Skeletal muscle satellite cell (primary cell): ENCODE measurements around the gene MRPS27.
"Not testable (repeated sequence)": the region's sequence is repeated elsewhere in the genome, so short reads cannot be mapped to it uniquely, and the experiment has no call there.

Experiments
- H3K27me3 ChIP-seq: 2 replicates; pipeline ENCODE4 v1.7.0; 2013; ENCODE audit warnings: low read length; ENCODE audit not compliant: control insufficient read depth, insufficient read depth
- H3K36me3 ChIP-seq: 2 replicates; pipeline ENCODE4 v1.7.0; 2013; ENCODE audit warnings: mild to moderate bottlenecking, control low read depth, low read length; ENCODE audit not compliant: insufficient read depth
- H3K4me1 ChIP-seq: 2 replicates; pipeline ENCODE4 v1.7.0; 2013; ENCODE audit warnings: low read length; ENCODE audit not compliant: control insufficient read depth, insufficient read depth
- H3K4me2 ChIP-seq: 2 replicates; pipeline ENCODE4 v1.7.0; 2013; ENCODE audit warnings: mild to moderate bottlenecking, low read length
- H3K4me3 ChIP-seq: 2 replicates; pipeline ENCODE4 v1.7.0; 2013; ENCODE audit warnings: low read length
- H3K9ac ChIP-seq: 2 replicates; pipeline ENCODE4 v1.7.0; 2013; ENCODE audit warnings: mild to moderate bottlenecking, low read depth, low read length, moderate library complexity
- H3K9me3 ChIP-seq: replicated peaks from 2 replicates; pipeline ENCODE4 v1.7.0; 2013; ENCODE audit warnings: mild to moderate bottlenecking, control low read depth, low read length

Gene MRPS27

GRCh38 chr5:72300590-72301339 is 19.3 kb downstream of the MRPS27 start:
- Histone ChIP-seq H3K9ac (no peak overlapping the region), H3K27me3 (no peaks in the 10 kb centered on the region), H3K4me2 (no peak overlapping the region), H3K4me1 (peaks cover 13% of the 10 kb centered on the region), H3K4me3 (no peak overlapping the region), H3K9me3 (no peaks in the 10 kb centered on the region), H3K36me3 (peaks cover 26% of the 10 kb centered on the region)

- Histone ChIP-seq H3K4me1 (peaks cover 13% of the 10 kb centered on the region), H3K4me2 (no peak overlapping the region), H3K36me3 (peaks cover 39% of the 10 kb centered on the region), H3K9ac (no peak overlapping the region), H3K27me3 (no peaks in the 10 kb centered on the region), H3K4me3 (no peak overlapping the region), H3K9me3 (no peaks in the 10 kb centered on the region)
Observed at GRCh38 chr5:72298711-72299110, 21.3 kb downstream of the MRPS27 start.

GRCh38 chr5:72298136-72298535 is 21.9 kb downstream of the MRPS27 start:
- peaks cover 15% of the 10 kb centered on the region for H3K4me1 ChIP-seq
- H3K9ac ChIP-seq, H3K4me3 ChIP-seq, H3K4me2 ChIP-seq, H3K27me3 ChIP-seq, H3K9me3 ChIP-seq: not testable (repeated sequence)
- peaks cover 44% of the 10 kb centered on the region for H3K36me3 ChIP-seq

DNA sequence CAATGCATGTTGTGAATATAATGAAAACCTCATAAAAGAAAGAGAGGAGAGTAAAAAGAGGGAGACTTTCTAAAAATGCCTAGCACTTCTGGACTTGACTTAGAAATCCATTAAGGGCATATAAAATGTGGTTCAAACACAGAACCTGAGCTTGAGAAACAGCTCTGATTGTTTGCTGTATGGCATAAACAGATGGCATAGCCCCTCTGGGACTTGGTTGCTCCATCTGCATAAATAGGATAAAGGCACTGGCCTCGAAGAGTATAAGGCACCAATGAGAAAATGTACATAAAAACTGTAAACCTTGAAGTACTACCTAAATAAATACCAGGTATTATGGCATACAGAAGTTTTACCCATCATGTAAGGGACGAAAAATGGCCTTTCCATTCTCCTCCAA is 23.8 kb downstream of the MRPS27 start:
- Histone ChIP-seq H3K4me2 (no peak overlapping the region), H3K9ac (no peak overlapping the region), H3K4me3 (no peak overlapping the region), H3K36me3 (peaks cover 28% of the 10 kb centered on the region), H3K4me1 (peaks cover 9% of the 10 kb centered on the region), H3K27me3 (no peaks in the 10 kb centered on the region), H3K9me3 (no peaks in the 10 kb centered on the region)

- no peak overlapping the region for H3K4me2 ChIP-seq
- H3K27me3 ChIP-seq = no peaks in the 10 kb centered on the region
- H3K36me3 ChIP-seq = peaks cover 28% of the 10 kb centered on the region
- peaks cover 3% of the 10 kb centered on the region for H3K4me1 ChIP-seq
- no peak overlapping the region for H3K4me3 ChIP-seq
- no peaks in the 10 kb centered on the region for H3K9me3 ChIP-seq
- H3K9ac ChIP-seq = no peak overlapping the region
Observed at GRCh38 chr5:72295539-72295938, 24.5 kb downstream of the MRPS27 start.

DNA sequence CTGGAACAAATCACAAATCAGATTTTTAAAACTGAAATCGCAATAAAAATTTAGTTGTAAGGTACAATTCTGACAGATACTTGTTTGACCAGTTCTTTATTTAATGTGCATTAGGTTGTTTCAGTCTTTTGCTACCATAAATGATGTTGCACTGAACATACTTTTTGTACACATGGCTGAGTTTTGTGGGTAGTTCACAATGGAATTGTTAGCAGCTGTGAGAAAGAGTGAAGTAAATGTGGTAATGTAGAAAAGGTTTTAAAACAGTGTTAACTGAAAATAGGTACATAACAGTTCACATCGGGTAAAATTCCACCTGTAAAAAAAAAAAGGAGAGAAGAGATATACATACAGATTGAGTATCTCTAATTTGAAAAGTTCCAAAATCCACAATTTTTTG is 25.6 kb downstream of the MRPS27 start:
- H3K36me3 ChIP-seq = peaks cover 28% of the 10 kb centered on the region
- no peak overlapping the region for H3K9ac ChIP-seq
- no peak overlapping the region for H3K4me2 ChIP-seq
- H3K4me3 ChIP-seq = no peak overlapping the region
- peaks cover 3% of the 10 kb centered on the region for H3K4me1 ChIP-seq
- H3K27me3 ChIP-seq = no peaks in the 10 kb centered on the region
- no peaks in the 10 kb centered on the region for H3K9me3 ChIP-seq

DNA sequence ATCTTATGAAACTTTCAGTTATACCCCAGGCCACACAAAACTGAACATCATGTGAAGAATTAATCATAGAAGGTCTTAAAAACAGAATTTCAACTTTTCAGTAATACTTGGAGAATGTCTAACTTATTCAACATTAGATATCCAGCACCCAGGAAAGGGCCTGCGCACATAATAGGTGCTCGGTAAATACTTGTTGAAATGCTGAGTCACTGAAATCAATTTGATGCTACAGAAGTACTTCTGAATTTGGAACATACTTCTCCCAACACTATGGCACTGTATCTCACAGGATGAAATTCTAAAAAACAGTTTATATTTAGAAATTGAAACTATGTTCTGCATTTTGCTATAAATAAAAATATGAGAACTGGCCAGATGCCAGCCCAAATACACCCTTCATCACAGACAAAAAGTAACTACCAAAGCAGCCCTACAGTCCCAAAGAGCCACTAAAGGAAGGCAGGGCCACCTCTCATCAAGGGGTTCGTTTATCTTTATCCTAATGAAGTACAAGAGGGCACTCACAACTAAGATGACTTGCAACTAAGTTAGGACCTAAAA is 26.5 kb downstream of the MRPS27 start:
- no peaks in the 10 kb centered on the region for H3K27me3 ChIP-seq
- H3K4me3 ChIP-seq = no peak overlapping the region
- no peak overlapping the region for H3K4me2 ChIP-seq
- no peak overlapping the region for H3K9ac ChIP-seq
- H3K9me3 ChIP-seq = no peaks in the 10 kb centered on the region
- peaks cover 32% of the 10 kb centered on the region for H3K36me3 ChIP-seq
- H3K4me1 ChIP-seq = peaks cover 3% of the 10 kb centered on the region

DNA sequence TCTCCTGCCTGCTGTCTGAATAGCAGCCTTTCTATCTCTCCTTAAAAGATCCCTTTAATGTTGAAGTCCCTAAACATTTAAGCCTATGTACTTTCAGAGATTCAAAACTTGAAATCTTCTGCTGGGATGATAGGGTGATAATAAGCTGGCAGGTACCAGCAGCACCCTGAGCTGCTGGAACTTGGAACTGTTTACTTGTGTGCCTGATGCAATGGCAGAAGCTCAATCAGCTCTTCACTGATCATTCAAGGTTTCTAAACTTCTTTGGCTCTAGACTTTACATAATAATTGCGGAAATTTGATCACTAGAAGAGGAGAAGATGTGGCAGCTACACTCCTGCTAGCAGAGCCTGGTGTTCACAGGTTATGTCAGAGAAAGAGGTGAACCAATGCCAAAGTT is 27.6 kb downstream of the MRPS27 start:
- no peaks in the 10 kb centered on the region for H3K9me3 ChIP-seq
- H3K36me3 ChIP-seq = peaks cover 38% of the 10 kb centered on the region

DNA sequence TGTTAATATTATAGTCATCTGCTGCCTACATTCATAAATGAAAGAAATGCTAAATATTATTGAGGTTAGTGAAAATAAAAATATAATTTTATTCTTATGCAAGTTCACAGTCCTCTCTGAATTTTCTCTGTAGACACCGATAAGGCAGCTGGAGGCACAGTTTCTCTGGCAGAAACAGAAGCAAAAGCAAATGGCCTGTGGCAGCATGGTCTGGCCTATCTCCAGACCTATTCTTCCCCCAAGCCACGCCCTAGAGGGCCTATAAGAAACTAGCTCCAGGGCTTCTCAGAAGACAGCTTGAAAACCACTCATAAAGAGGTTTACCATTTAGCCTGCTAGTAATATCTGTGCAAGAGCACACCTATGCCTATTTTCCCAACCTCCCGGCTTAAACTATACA is 28.4 kb downstream of the MRPS27 start:
- peaks cover 35% of the 10 kb centered on the region for H3K36me3 ChIP-seq

More for the DNA sequence above, 27.6 kb downstream of the MRPS27 start:
- H3K27me3 ChIP-seq = no peaks in the 10 kb centered on the region
- no peak overlapping the region for H3K9ac ChIP-seq
- no peak overlapping the region for H3K4me2 ChIP-seq
- peaks cover 3% of the 10 kb centered on the region for H3K4me1 ChIP-seq
- H3K4me3 ChIP-seq = no peak overlapping the region

GRCh38 chr5:72290356-72291133 is 29.5 kb downstream of the MRPS27 start:
- Histone ChIP-seq H3K9ac (no peak overlapping the region), H3K4me1 (peaks cover 3% of the 10 kb centered on the region), H3K36me3 (peaks cover 26% of the 10 kb centered on the region), H3K9me3 (no peaks in the 10 kb centered on the region), H3K27me3 (no peaks in the 10 kb centered on the region), H3K4me3 (no peak overlapping the region), H3K4me2 (no peak overlapping the region)

More for the DNA sequence above, 28.4 kb downstream of the MRPS27 start:
- H3K4me1 ChIP-seq = peaks cover 3% of the 10 kb centered on the region
- no peak overlapping the region for H3K9ac ChIP-seq
- no peaks in the 10 kb centered on the region for H3K27me3 ChIP-seq
- H3K4me2 ChIP-seq = no peak overlapping the region
- H3K9me3 ChIP-seq = no peaks in the 10 kb centered on the region
- no peak overlapping the region for H3K4me3 ChIP-seq

DNA sequence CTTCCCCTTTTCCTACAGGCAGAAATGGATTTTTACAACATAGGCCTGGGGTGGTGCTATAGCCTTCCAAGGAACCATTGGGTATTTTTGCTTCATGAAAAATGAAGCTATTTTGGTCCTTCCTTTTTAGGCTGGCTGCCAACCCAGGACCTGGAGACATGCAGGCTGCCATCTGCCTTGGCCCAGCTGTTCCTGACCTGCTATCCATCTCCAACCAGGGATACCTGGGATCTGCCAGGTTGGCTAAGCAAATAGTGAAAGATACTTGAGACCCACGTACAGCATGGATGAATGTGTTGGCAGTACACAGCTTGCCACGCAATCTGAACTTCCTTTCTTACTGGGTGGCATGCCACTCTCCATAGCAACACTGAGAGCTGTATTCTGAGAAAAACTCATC is 31.1 kb downstream of the MRPS27 start:
- Histone ChIP-seq H3K4me3 (no peak overlapping the region), H3K4me2 (no peak overlapping the region), H3K9ac (no peak overlapping the region), H3K36me3 (peaks cover 16% of the 10 kb centered on the region), H3K9me3 (no peaks in the 10 kb centered on the region), H3K4me1 (peaks cover 3% of the 10 kb centered on the region), H3K27me3 (no peaks in the 10 kb centered on the region)
